Heart left ventricle (tissue), 16 donors: ENCODE data around the gene SLC15A2. TPM values are rescaled to one million over a fixed set of nuclear protein-coding genes. Genes with fewer than 3 reads are reported as not detected.

Experiments
- ATAC-seq, 4 donors: fragments of 200-7000 bp; cut with Tn5 transposase; one replicate each; pipeline ENCODE4 v1.9.1; 2020 to 2022; ENCODE audit warnings: moderate library complexity in 4 of 4, mild to moderate bottlenecking in 3 of 4, moderate number of reproducible peaks in 1 of 4
- DNase-seq, 5 donors: peaks; one replicate each; pipeline ENCODE4 v3.0.0-alpha.2; 2020
- H3K27ac ChIP-seq, 12 donors: fragments of 200-600 bp; sonication (generic) in 4 of 12; one replicate each; pipeline versions ENCODE4 v1.5.0 to v1.8.0; 2016 to 2022; ENCODE audit warnings: mild to moderate bottlenecking in 2 of 12
- H3K27me3 ChIP-seq, 9 donors: fragments of 200-600 bp; sonication (generic) in 2 of 9; one replicate each; pipeline versions ENCODE4 v1.5.1 to v1.8.0; 2016 to 2022; ENCODE audit warnings: mild to moderate bottlenecking in 3 of 9
- H3K36me3 ChIP-seq, 9 donors: fragments of 200-600 bp; sonication (generic) in 2 of 9; one replicate each; pipeline versions ENCODE4 v1.5.0 to v1.8.0; 2018 to 2022; ENCODE audit warnings: mild to moderate bottlenecking in 2 of 9
- H3K4me1 ChIP-seq, 12 donors: fragments of 200-600 bp; sonication (generic) in 4 of 12; one replicate each; pipeline versions ENCODE4 v1.5.0 to v1.8.0; 2016 to 2022; ENCODE audit warnings: mild to moderate bottlenecking in 3 of 12
- H3K4me3 ChIP-seq, 12 donors: fragments of 200-600 bp; sonication (generic) in 4 of 12; one replicate each; pipeline versions ENCODE4 v1.5.0 to v1.8.0; 2017 to 2022; ENCODE audit warnings: mild to moderate bottlenecking in 9 of 12, moderate library complexity in 4 of 12
- H3K9me3 ChIP-seq, 12 donors: fragments of 200-600 bp; sonication (generic) in 4 of 12; one replicate each; pipeline versions ENCODE4 v1.5.0 to v1.8.0; 2016 to 2022; ENCODE audit warnings: mild to moderate bottlenecking in 1 of 12
- CTCF ChIP-seq, 12 donors: fragments of 200-600 bp; sonication (generic) in 4 of 12; IDR thresholded peaks; one replicate each; pipeline versions ENCODE4 v1.5.0 to v1.8.0; 2018 to 2022; ENCODE audit warnings: antibody characterized with exemption in 12 of 12, mild to moderate bottlenecking in 5 of 12
- POLR2A ChIP-seq, 2 donors: fragments of 450-650 bp; IDR thresholded peaks; one replicate each; pipeline ENCODE4 v1.6.1; 2017; ENCODE audit warnings: antibody characterized with exemption in 2 of 2, mild to moderate bottlenecking in 2 of 2, moderate library complexity in 2 of 2
- WGBS, 4 donors: extraction: QIAGEN DNeasy Blood & Tissue Kit in 2 of 4; methylation state at CpG; one replicate each; pipeline versions ENCODE4 v1.1.5 to v1.1.7; 2013 to 2018; 5-methylcytosine and 5-hydroxymethylcytosine counted together
- intact Hi-C, 10 donors: fragments of 100-400 bp; cut with DNase I; formaldehyde crosslinking; loops; one replicate each; pipeline versions ENCODE4 v1.11.1 to v1.14.2; 2022
- polyA plus RNA-seq, 2 donors: library from polyadenylated mRNA; stranded (reverse); fragments of 200-250 nt; gene quantifications; one replicate each; pipeline ENCODE4 v1.2.3, GENCODE V29; 2013
- total RNA-seq, 9 donors: library from RNA; depleted of rRNA in 2 of 9; stranded (reverse); fragments of >200 nt in 2 of 9; fragmentation: NEBNext Ultra II Directional in 3 of 9; extraction: Animal tissue kit (Norgen Biotek cat#: 25700) in 3 of 9; gene quantifications; one replicate each; pipeline versions ENCODE4 v1.1.0 to v1.2.4, GENCODE V29; 2016 to 2023
- donor health status: ischemic (EF 13 %, LVEDD 7.1; RV severe dilation, severe dysfunction).
- donor health status: healthy with polysubstance abuse.
- donor health status: DM: no; HTN: yes; CAD: no.
- donor health status: DM: no; HTN: no; CAD: no.
- donor health status: ischemic (EF 25% LVEDD 6.9; RV normal size, moderate dysfunction).
- donor health status: ischemic (EF 25% LVEDD 5.7; RV mildly dilated, moderate dysfunction).
- donor health status: healthy.
- donor health status: DM: yes; HTN: yes; CAD: no.
- donor health status: ischemic (EF 35%, LVEDD 5.7; RV mildly dilated, moderate dysfunction).
- donor health status: nonischemic (EF 11% LVEDD 7.7; RV severe dilation, severe dysfunction).
- donor health status: DM: yes; HTN: yes; CAD: no.
- donor health status: PGD.
- donor health status: ischemic (EF 29% LVEDD 5.4; RV normal size, mild dysfunction).
- donor health status: nonischemic (EF 23%, LVEDD 6.1; RV moderate dilation, normal function).

The SLC15A2 gene
- total and polyA plus RNA-seq, 11 donors = 0.22 to 7.6 (median 2.9) TPM

DNA sequence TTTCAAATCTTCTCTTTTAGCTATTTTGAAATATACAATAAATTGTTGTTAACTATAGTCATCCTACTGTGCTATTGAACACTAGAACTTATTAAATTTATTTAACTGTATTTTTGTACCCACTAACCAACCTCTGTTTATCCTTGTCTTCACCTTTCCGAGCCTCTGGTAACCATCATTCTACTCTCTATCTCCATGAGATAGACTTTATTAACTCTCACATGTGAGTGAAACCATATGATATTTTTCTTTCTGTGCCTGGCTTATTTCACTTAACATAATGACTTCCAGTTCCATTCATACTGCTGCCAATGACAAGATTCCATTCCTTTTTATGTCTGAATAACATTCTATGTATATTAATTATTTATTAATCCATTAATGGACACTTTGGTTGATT lies 15.8 kb upstream of the SLC15A2 start:
- intact Hi-C loops = no loop called here
- Histone ChIP-seq H3K36me3 (peaks cover 0 to 9% (median under 1%) of the 10 kb centered on the region in 9 donors), H3K4me1 (no peaks in the 10 kb centered on the region), H3K9me3 (no peaks in the 10 kb centered on the region), H3K4me3 (no peak overlapping the region), H3K27me3 (no peaks in the 10 kb centered on the region), H3K27ac (no peak overlapping the region)
- WGBS, 4 donors = 31 to 48% (median 39%) methylated on average over 1 of the region's 1 CpG
- ATAC-seq (no peak), DNase-seq (no peak)
- no peak for TF ChIP-seq CTCF (IDR thresholded peaks at IDR 0.05)
- TF ChIP-seq POLR2A (IDR thresholded peaks at IDR 0.05) = no peak

DNA sequence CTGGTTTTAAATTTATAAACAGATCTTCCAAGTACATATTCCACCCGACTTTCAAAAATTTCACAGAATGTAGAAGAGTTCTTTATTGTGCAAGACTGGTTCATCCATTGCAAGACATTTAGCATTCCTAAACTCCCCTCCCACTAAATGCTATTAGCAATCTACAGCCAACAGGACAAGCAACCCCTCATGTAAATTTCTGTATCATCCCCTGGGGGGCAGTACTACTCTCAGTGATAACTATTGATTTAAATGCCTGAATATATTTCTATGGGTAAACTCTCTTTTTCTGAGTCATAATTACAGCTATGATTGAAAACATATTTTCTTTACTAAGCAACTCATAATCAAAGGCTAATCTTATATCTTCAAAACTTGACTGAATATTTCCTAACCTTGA lies 10.7 kb upstream of the SLC15A2 start:
- TF ChIP-seq CTCF (IDR thresholded peaks at IDR 0.05) = peak in 4 of 12 donors; percentile 16 to 26 (median 22)
- no peak for TF ChIP-seq POLR2A (IDR thresholded peaks at IDR 0.05)
- no peaks in the 10 kb centered on the region for H3K27me3 ChIP-seq
- ATAC-seq = no peak
- 26 to 33% (median 30%) methylated on average over 1 of the region's 1 CpG for WGBS, 4 donors
- H3K27ac ChIP-seq = no peak overlapping the region
- no peak for DNase-seq
- no peaks in the 10 kb centered on the region for H3K36me3 ChIP-seq
- no peaks in the 10 kb centered on the region for H3K9me3 ChIP-seq
- H3K4me3 ChIP-seq = no peak overlapping the region
- intact Hi-C loops = no loop called here
- no peaks in the 10 kb centered on the region for H3K4me1 ChIP-seq

- WGBS, 4 donors = 92 to 95% (median 94%) methylated on average over 2 of the region's 2 CpGs
- Histone ChIP-seq H3K27ac (no peak overlapping the region), H3K27me3 (no peaks in the 10 kb centered on the region), H3K4me3 (no peak overlapping the region), H3K9me3 (no peaks in the 10 kb centered on the region), H3K4me1 (no peaks in the 10 kb centered on the region), H3K36me3 (no peaks in the 10 kb centered on the region)
- intact Hi-C loops = no loop called here
- DNase-seq (no peak), ATAC-seq (no peak)
- TF ChIP-seq CTCF (IDR thresholded peaks at IDR 0.05) (no peak), POLR2A (IDR thresholded peaks at IDR 0.05) (no peak)
Observed at GRCh38 chr3:121885386-121885785, 8.8 kb upstream of the SLC15A2 start.

- Histone ChIP-seq H3K27ac (no peak overlapping the region), H3K27me3 (no peaks in the 10 kb centered on the region), H3K36me3 (peaks cover 0 to 5% (median 0%) of the 10 kb centered on the region in 9 donors), H3K4me3 (peak overlapping the region in 5 of 12 donors; percentile 25 to 45 (median 27)), H3K4me1 (peaks cover 0 to 17% (median 7%) of the 10 kb centered on the region in 12 donors), H3K9me3 (no peaks in the 10 kb centered on the region)
- WGBS, 4 donors = 0 to 27% (median 0%) methylated on average over 1 of the region's 1 CpG
- ATAC-seq = peak in 2 of 4 donors; percentile 63 to 73
- TF ChIP-seq CTCF (IDR thresholded peaks at IDR 0.05) (no peak), POLR2A (IDR thresholded peaks at IDR 0.05) (no peak)
- DNase-seq = no peak
- intact Hi-C loops = no loop called here
Observed at GRCh38 chr3:121895121-121895520, 920 bp downstream of the SLC15A2 start.
